ENCODE data around the gene NTHL1.

NTHL1 gene

GRCh38 chr16:2047330-2048115 is at the start of gene NTHL1, which contains the start of gene TSC2:
NTHL1 (minus strand) TSS chr16:2047834; CDS start chr16:2047823, 11 bp downstream.
TSC2 (plus strand) TSS chr16:2047985; CDS start chr16:2048616, 631 bp downstream.
- peak; percentile 87 for DNase-seq (ENCODE audit: low read depth)

DNA sequence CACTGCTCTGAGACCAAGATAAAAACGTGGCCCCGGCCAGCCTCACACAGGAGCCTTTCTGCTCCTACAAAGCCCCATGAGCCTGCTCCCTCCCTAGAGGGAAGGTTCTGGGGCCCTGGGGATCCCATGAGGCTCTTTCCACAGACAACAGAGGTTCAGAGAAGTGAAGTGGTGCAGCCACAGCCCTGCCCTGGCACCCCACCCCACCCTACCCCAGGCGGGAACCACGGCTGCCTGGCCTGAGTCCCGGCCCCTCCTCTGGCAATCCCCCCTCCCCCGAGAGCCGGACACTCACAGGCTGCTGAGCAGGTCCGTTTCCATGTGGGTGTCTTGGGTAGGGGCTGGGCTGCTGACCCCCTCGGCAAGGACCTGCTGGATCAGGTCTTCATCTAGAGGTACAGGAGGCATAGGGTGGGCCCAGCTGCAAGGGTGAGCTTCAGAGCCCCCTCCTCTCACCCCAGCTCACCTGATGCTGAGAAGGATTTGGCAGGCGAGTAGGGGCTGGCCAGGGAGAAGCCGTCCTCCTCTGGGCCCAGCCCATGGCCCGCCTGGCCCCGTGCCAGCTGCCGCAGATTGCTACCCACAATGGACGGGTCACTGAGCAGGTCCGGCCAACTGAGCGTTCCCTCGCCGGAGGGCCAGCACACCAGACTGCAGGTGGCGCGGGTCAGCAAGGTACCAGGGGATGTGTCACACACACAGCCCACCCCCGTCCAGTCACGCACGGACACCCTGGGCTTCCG is 49.4 kb upstream of the NTHL1 start:
- DNase-seq (ENCODE audit: low read depth): no peak

GRCh38 chr16:2095918-2096582 is 48.4 kb upstream of the NTHL1 start:
- no peak for DNase-seq (ENCODE audit: low read depth)

DNA sequence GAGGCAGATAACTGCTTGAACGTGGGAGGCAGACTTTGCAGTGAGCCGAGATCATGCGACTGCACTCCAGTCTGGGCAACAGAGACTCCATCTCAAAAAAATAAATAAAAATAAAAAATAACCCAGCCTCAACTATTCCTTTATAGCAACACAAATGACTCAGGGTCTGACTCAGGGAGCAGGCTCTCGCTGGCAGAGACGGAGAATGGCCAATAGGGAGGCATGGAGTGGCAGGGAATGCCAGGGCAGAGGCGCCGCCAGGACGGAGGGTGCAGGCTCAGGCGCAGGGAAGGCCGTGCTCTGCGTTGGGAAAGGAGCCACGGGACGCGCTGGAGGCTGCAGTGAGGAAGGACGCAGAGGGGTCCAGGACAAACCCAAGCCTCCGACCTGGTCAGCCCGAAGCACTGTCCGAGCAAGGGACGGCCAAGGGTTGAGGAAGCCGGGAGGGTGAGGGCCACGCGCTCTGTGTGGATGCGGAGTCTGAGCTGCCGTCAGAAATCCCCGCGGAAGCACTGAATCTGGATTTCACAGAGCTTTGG is 47.8 kb upstream of the NTHL1 start:
- no peak for DNase-seq (ENCODE audit: low read depth)

GRCh38 chr16:2093793-2094192 is 46.2 kb upstream of the NTHL1 start:
- no peak for DNase-seq (ENCODE audit: low read depth)

- DNase-seq (ENCODE audit: low read depth): no peak
Observed at GRCh38 chr16:2092866-2093265, 45.2 kb upstream of the NTHL1 start.

DNA sequence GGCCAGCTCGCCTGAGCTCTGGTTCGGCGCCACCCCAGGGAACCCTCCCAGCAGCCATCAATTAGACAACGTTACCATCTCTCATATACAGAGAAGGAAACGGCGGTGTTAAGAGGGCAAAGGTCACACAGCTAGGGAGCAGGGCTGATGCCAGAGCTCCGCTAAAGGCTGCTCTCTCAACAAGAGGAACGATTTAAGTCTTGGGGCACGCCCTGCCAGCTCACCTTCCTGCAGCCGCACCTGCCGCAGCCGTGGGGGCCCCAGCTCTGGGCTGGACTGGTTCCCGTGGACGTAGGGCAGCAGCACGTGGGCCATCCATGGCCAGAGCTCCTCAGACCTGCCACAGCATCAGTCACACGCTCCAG is 44.6 kb upstream of the NTHL1 start:
- DNase-seq (ENCODE audit: low read depth): no peak

DNA sequence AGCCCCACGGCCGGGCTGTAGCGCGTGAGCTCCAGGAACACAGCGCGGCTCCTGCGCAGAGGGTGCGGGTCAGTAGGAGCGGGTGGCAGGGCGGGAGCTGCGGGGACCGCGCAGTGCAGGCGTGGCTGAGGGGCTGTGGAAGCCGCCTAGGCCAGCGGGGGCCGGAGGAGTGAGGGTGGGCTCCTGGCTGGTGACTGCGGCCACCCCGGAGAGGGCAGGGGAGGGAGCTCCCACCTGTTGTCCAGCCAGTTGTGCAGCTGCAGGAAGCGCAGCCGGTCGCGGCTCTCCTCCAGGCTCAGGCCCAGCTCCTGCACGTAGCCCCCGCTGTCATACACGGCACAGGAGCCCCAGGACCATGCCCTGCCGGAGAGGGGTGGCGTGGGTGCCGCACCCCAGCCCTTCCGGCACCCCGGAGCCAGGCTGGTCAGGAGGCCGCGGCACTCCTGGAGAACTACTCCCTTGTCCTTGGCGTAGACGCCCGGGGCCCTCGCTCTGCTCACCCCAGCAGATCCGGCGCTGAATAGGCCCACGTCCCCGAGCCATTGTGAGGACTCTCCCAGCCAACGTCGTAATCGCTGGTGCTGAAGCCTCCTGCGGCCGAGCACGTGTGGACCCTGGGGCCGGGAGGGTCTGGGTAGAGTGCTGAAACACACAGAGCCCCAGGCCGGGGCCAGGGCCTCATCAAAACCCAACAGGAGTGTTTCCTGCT is 44.1 kb upstream of the NTHL1 start:
- DNase-seq (ENCODE audit: low read depth): no peak

DNA sequence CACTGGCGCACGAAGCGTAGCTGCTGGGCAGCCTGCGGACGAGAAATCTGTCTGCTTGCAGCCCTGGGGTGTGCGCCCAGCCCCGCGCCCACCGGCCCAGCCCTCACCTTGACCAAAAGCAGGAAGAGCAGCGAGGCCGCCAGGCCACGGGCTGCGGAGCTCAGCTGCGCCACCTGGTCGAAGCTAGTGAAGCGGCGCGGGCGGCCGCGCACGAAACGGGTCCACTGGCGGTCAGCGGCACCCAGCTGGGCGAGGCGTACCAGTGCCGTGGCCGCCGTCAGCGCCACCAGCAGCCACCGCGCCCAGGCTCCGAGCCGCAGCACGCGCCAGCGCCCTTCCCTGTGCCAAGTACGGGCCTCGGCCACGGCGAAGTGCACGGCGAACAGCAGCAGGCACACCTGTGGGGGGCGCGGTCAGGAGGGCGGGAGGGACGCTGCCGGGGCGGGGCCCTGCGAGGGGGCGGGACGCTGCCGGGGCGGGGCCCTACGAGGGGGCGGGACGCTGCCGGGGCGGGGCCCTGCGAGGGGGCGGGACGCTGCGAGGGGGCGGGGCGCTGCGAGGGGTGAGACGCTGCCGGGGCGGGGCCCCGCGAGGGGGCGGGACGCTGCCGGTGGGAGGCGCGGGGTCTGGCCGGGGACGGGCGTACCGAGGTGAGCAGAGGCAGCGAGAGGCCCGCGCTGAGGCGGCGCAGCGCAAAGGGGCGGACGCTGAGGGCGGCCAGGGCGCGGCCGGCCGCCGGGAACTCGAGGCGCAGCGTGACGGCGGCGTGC is 43.3 kb upstream of the NTHL1 start:
- no peak for DNase-seq (ENCODE audit: low read depth)

- no peak for DNase-seq (ENCODE audit: low read depth)
Observed at GRCh38 chr16:2090481-2090776, 42.8 kb upstream of the NTHL1 start.

- DNase-seq (ENCODE audit: low read depth): no peak
Observed at GRCh38 chr16:2089706-2090480, 42.3 kb upstream of the NTHL1 start.

DNA sequence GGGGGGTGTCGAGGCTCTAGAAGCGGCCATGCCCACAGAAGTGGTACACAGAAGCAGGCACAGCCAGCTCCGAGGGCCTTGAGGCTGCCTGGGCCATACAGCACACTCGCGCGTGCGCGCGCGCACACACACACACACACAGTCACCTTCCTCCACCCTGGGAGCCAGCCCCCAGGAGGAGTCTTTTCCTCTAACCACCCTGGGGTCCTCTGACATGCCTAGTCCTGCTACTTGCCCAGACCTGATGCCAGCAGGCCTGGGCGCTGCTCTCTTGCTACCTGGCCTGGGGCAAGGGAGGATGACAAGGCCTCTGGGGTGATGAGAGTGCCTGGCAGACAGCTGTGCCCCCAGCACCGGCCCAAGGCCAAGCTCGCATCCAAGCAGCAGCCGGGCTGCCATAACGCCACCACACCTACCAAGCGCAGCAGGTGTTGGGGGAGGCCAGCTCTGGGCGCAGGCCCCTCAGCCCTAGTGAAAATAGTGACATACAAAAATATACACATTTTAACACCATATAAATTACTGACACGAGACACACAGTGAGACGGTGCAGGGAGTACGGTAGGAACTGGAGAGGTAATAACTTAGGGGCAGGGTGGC is 41.2 kb upstream of the NTHL1 start:
- no peak for DNase-seq (ENCODE audit: low read depth)

DNA sequence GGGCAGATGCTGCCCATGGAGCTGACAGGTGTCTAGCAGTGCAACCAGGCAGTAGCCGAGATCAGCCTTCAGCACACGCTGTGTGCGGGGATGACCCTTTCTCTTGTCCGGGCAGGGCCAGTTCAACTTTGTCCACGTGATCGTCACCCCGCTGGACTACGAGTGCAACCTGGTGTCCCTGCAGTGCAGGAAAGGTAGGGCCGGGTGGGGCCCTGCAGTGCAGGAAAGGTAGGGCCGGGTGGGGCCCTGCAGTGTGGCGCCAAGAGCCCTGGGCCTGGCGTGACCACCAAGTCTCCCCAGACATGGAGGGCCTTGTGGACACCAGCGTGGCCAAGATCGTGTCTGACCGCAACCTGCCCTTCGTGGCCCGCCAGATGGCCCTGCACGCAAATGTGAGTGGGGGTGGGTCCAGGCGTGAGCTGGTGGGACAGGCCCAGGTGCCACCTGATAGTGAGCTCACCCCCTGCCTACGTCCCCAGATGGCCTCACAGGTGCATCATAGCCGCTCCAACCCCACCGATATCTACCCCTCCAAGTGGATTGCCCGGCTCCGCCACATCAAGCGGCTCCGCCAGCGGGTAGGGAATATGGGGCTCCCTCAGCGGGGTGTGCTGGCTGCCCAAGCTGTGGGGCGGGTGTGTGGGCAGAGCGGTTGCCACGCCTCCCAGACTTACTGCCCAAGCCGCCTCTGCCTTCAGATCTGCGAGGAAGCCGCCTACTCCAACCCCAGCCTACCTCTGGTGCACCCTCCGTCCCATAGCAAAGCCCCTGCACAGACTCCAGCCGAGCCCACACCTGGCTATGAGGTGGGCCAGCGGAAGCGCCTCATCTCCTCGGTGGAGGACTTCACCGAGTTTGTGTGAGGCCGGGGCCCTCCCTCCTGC is 40.4 kb upstream of the NTHL1 start:
- no peak for DNase-seq (ENCODE audit: low read depth)

- DNase-seq (ENCODE audit: low read depth): no peak
Observed at GRCh38 chr16:2086812-2087747, 39.4 kb upstream of the NTHL1 start.

- no peak for DNase-seq (ENCODE audit: low read depth)
Observed at GRCh38 chr16:2086106-2086742, 38.6 kb upstream of the NTHL1 start.

- no peak for DNase-seq (ENCODE audit: low read depth)
Observed at GRCh38 chr16:2085669-2086068, 38.0 kb upstream of the NTHL1 start.

DNA sequence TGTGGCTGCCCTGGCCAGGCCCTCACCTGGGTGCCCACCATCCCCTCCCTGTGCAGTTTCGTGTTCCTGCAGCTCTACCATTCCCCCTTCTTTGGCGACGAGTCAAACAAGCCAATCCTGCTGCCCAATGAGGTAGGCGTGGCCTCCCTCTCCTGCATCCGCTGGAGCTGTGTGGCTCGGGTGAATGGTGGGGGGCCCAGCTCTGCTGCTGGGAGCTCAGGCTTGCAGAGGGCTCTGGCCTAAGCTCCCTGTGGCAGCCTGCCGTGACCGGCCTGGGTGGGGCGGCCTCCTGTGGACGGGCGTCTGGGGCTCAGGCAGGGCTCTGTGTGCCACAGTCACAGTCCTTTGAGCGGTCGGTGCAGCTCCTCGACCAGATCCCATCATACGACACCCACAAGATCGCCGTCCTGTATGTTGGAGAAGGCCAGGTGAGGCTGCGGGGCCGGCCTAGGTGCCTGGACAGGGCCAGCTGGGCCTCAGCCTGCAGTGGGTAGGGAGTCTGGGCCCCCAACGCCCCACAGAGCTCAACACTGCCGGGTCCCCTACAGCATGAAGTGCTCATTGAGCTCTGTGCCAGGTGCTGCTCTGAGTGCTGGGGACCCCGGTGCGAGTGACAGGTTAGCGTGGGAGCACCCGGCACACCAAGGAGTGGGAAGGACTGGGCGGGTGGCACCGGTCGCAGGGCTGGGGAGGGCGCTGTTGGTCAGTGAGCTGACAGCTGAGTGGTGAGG is 37.4 kb upstream of the NTHL1 start:
- no peak for DNase-seq (ENCODE audit: low read depth)
